H9 (cell line): ENCODE data around the gene UBE2D1. TPM values are rescaled to one million over a fixed set of nuclear protein-coding genes. Genes with fewer than 3 reads are reported as not detected.

Experiments used
- DNase-seq: peaks from one replicate; pipeline ENCODE4 v3.0.0-alpha.2; 2017
- H2AFZ ChIP-seq: one replicate; pipeline ENCODE4 v1.6.1; 2013; ENCODE audit warnings: mild to moderate bottlenecking, low read length, control low read depth, moderate library complexity
- H2AK5ac ChIP-seq: 2 replicates; pipeline ENCODE4 v1.6.1; 2013; ENCODE audit warnings: low read length, control low read depth, mixed read lengths; ENCODE audit not compliant: insufficient read length
- H2BK120ac ChIP-seq: one replicate; pipeline ENCODE4 v1.6.1; 2013; ENCODE audit warnings: low read depth, mild to moderate bottlenecking, low read length, control low read depth, inconsistent platforms; ENCODE audit not compliant: poor library complexity, severe bottlenecking
- H2BK12ac ChIP-seq: 2 replicates; pipeline ENCODE4 v1.6.1; 2013; ENCODE audit warnings: low read length, control low read depth, mixed read lengths, low read depth; ENCODE audit not compliant: insufficient read length
- H2BK15ac ChIP-seq: 2 replicates; pipeline ENCODE4 v1.6.1; 2013; ENCODE audit warnings: low read depth, low read length, control low read depth
- H2BK20ac ChIP-seq: one replicate; pipeline ENCODE4 v1.6.1; 2013; ENCODE audit warnings: low read depth, mild to moderate bottlenecking, low read length, control low read depth, inconsistent platforms; ENCODE audit not compliant: poor library complexity, severe bottlenecking
- H2BK5ac ChIP-seq: 2 replicates; pipeline ENCODE4 v1.6.1; 2013; ENCODE audit warnings: low read length, control low read depth, mixed read lengths; ENCODE audit not compliant: insufficient read length
- H3K14ac ChIP-seq: 2 replicates; pipeline ENCODE4 v1.6.1; 2013; ENCODE audit warnings: low read length, control low read depth; ENCODE audit not compliant: insufficient read depth
- H3K18ac ChIP-seq: 2 replicates; pipeline ENCODE4 v1.6.1; 2013; ENCODE audit warnings: low read depth, mild to moderate bottlenecking, mixed read lengths, low read length, control low read depth; ENCODE audit not compliant: insufficient read length
- H3K23ac ChIP-seq: 2 replicates; pipeline ENCODE4 v1.6.1; 2013; ENCODE audit warnings: low read length, control low read depth, mixed read lengths, low read depth; ENCODE audit not compliant: insufficient read length
- H3K23me2 ChIP-seq: 2 replicates; pipeline ENCODE4 v1.6.1; 2013; ENCODE audit warnings: low read depth, mild to moderate bottlenecking, mixed read lengths, low read length, control low read depth; ENCODE audit not compliant: insufficient read length, poor library complexity, severe bottlenecking
- H3K27ac ChIP-seq: 2 replicates; pipeline ENCODE4 v1.5.1; 2013; ENCODE audit warnings: low read length, control low read depth, mixed read lengths, low read depth; ENCODE audit not compliant: insufficient read length
- H3K27me3 ChIP-seq: 2 replicates; pipeline ENCODE4 v1.6.1; 2013; ENCODE audit warnings: low read length, control low read depth, inconsistent platforms; ENCODE audit not compliant: insufficient read depth
- H3K4ac ChIP-seq: 2 replicates; pipeline ENCODE4 v1.6.1; 2013; ENCODE audit warnings: low read depth, mild to moderate bottlenecking, control low read depth, inconsistent platforms, low read length, moderate library complexity
- H3K4me1 ChIP-seq: 2 replicates; pipeline ENCODE4 v1.6.1; 2013; ENCODE audit warnings: low read length, control low read depth, inconsistent platforms; ENCODE audit not compliant: insufficient read depth
- H3K4me2 ChIP-seq: 2 replicates; pipeline ENCODE4 v1.6.1; 2013; ENCODE audit warnings: low read length, control low read depth, mixed read lengths; ENCODE audit not compliant: insufficient read length, insufficient read depth
- H3K56ac ChIP-seq: 2 replicates; pipeline ENCODE4 v1.6.1; 2013; ENCODE audit warnings: low read depth, mild to moderate bottlenecking, mixed read lengths, low read length, control low read depth; ENCODE audit not compliant: insufficient read length
- H3K79me1 ChIP-seq: 2 replicates; pipeline ENCODE4 v1.6.1; 2013; ENCODE audit warnings: low read depth, mild to moderate bottlenecking, moderate library complexity, low read length, control low read depth, inconsistent platforms; ENCODE audit not compliant: insufficient read depth, poor library complexity, severe bottlenecking
- H3K79me2 ChIP-seq: 2 replicates; pipeline ENCODE4 v1.6.1; 2013; ENCODE audit warnings: low read length, control low read depth, inconsistent platforms; ENCODE audit not compliant: insufficient read depth
- H3K9ac ChIP-seq: 2 replicates; pipeline ENCODE4 v1.6.1; 2013; ENCODE audit warnings: low read length, control low read depth, mixed read lengths; ENCODE audit not compliant: insufficient read length; ENCODE audit errors: extremely low read depth
- H3K9me3 ChIP-seq: one replicate; pipeline ENCODE4 v1.6.1; 2013; ENCODE audit warnings: low read depth, low read length, inconsistent platforms; ENCODE audit not compliant: control insufficient read depth
- H3T11ph ChIP-seq: one replicate; pipeline ENCODE4 v1.6.1; 2013; ENCODE audit warnings: mild to moderate bottlenecking, low read length, control low read depth, inconsistent platforms
- H4K20me1 ChIP-seq: one replicate; pipeline ENCODE4 v1.6.1; 2013; ENCODE audit not compliant: control insufficient read depth, insufficient read length, insufficient read depth
- H4K5ac ChIP-seq: 2 replicates; pipeline ENCODE4 v1.6.1; 2013; ENCODE audit warnings: low read depth, mild to moderate bottlenecking, mixed read lengths, low read length, control low read depth; ENCODE audit not compliant: insufficient read length
- H4K8ac ChIP-seq: replicated peaks from 2 replicates; pipeline ENCODE4 v1.6.1; 2013; ENCODE audit warnings: low read length, control low read depth, mixed read lengths, low read depth; ENCODE audit not compliant: insufficient read length
- H4K91ac ChIP-seq: 2 replicates; pipeline ENCODE4 v1.6.1; 2013; ENCODE audit warnings: low read depth, mild to moderate bottlenecking, moderate library complexity, mixed read lengths, low read length, control low read depth; ENCODE audit not compliant: insufficient read length
- H3K27ac Mint-ChIP-seq, 3 experiments: 2 replicates in 2 of 3; 3 replicates in 1 of 3; pipeline ENCODE4 v1.8.0; 2020 to 2021; ENCODE audit warnings: mixed read lengths in 3 of 3, mild to moderate bottlenecking in 1 of 3, moderate library complexity in 1 of 3
- H3K27me3 Mint-ChIP-seq: 2 replicates; pipeline ENCODE4 v1.8.0; 2021; ENCODE audit warnings: low read depth, mild to moderate bottlenecking, moderate library complexity, mixed read lengths
- H3K36me3 Mint-ChIP-seq, 3 experiments: 2 replicates in 2 of 3; 3 replicates in 1 of 3; pipeline ENCODE4 v1.8.0; 2020 to 2021; ENCODE audit warnings: low read depth in 3 of 3, mixed read lengths in 3 of 3; ENCODE audit not compliant: insufficient read depth in 1 of 3
- H3K4me1 Mint-ChIP-seq, 2 experiments: 2 replicates each; pipeline ENCODE4 v1.8.0; 2020; ENCODE audit warnings: mixed read lengths in 2 of 2
- H3K4me3 Mint-ChIP-seq, 2 experiments: 2 replicates in 1 of 2; 3 replicates in 1 of 2; pipeline ENCODE4 v1.8.0; 2020 to 2021; ENCODE audit warnings: mild to moderate bottlenecking in 2 of 2, mixed read lengths in 2 of 2, moderate library complexity in 1 of 2
- H3K9me3 Mint-ChIP-seq, 2 experiments: 2 replicates in 1 of 2; 3 replicates in 1 of 2; pipeline ENCODE4 v1.8.0; 2020; ENCODE audit warnings: mild to moderate bottlenecking in 2 of 2, mixed read lengths in 2 of 2, moderate library complexity in 1 of 2
- total RNA-seq: library from RNA; stranded (reverse); gene quantifications from 2 replicates; pipeline ENCODE4 v1.2.1, GENCODE V29; 2021
- TF ChIP-seq, protein P1 (sequence below): fragments of 200-600 bp; sonication (generic); conservative IDR thresholded peaks from 3 replicates; pipeline ENCODE4 v1.8.0; 2021; ENCODE audit warnings: antibody characterized with exemption, mild to moderate bottlenecking

UBE2D1 gene
- total RNA-seq, 1 experiment from 2014 or later: 26.8 TPM

DNA sequence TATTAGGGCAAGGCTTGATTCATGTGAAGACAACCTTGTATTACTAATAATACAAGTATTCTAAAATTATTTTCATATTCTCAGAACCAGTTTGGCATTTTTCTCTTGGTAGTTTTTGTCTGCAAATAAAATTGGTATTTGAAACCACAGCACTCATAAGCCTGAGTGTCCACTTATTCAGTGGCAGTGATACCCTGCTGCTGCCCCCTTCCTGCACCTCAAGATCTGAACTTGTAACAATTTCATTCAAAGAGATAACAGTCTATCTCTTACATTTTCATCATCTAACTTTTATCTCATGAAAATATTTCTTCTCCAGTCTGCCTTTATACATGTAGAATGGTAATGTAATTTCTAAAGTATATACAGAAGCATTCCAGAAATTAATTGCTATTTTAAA, 59.7 kb downstream of the UBE2D1 start:
- H2BK20ac ChIP-seq: no peak overlapping the region
- H2AFZ ChIP-seq: no peak overlapping the region
- H2AK5ac ChIP-seq: no peak overlapping the region
- H3K18ac ChIP-seq: no peak overlapping the region
- no peak overlapping the region for H3K27ac ChIP-seq
- DNase-seq: no peak
- no peak overlapping the region for H2BK12ac ChIP-seq
- H3K9ac ChIP-seq: no peak overlapping the region
- no peaks in the 10 kb centered on the region for H3K9me3 Mint-ChIP-seq
- TF ChIP-seq, protein P1, sequence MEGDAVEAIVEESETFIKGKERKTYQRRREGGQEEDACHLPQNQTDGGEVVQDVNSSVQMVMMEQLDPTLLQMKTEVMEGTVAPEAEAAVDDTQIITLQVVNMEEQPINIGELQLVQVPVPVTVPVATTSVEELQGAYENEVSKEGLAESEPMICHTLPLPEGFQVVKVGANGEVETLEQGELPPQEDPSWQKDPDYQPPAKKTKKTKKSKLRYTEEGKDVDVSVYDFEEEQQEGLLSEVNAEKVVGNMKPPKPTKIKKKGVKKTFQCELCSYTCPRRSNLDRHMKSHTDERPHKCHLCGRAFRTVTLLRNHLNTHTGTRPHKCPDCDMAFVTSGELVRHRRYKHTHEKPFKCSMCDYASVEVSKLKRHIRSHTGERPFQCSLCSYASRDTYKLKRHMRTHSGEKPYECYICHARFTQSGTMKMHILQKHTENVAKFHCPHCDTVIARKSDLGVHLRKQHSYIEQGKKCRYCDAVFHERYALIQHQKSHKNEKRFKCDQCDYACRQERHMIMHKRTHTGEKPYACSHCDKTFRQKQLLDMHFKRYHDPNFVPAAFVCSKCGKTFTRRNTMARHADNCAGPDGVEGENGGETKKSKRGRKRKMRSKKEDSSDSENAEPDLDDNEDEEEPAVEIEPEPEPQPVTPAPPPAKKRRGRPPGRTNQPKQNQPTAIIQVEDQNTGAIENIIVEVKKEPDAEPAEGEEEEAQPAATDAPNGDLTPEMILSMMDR: no peak
- no peak overlapping the region for H2BK5ac ChIP-seq
- no peaks in the 10 kb centered on the region for H3K79me2 ChIP-seq
- peaks cover 24 to 73% (median 69%) of the 10 kb centered on the region in 3 experiments; a peak in 6 of 7 replicates for H3K36me3 Mint-ChIP-seq
- no peak overlapping the region for H4K91ac ChIP-seq
- H3K9me3 ChIP-seq: no peaks in the 10 kb centered on the region
- H3K4me2 ChIP-seq: no peak overlapping the region
- no peak overlapping the region for H3K14ac ChIP-seq
- H3T11ph ChIP-seq: no peak overlapping the region
- no peak overlapping the region for H2BK15ac ChIP-seq
- H3K4me3 Mint-ChIP-seq: no peak overlapping the region
- H4K8ac ChIP-seq: no peak overlapping the region
- H3K79me1 ChIP-seq: no peaks in the 10 kb centered on the region
- H3K4me1 Mint-ChIP-seq: peaks cover 3% of the 10 kb centered on the region in 2 experiments
- H4K5ac ChIP-seq: no peak overlapping the region
- no peaks in the 10 kb centered on the region for H3K23me2 ChIP-seq
- no peaks in the 10 kb centered on the region for H4K20me1 ChIP-seq
- no peaks in the 10 kb centered on the region for H3K4me1 ChIP-seq
- no peak overlapping the region for H2BK120ac ChIP-seq
- H3K23ac ChIP-seq: no peak overlapping the region
- H3K27ac Mint-ChIP-seq: no peak overlapping the region
- H3K56ac ChIP-seq: no peak overlapping the region
- no peaks in the 10 kb centered on the region for H3K27me3 ChIP-seq
- H3K27me3 Mint-ChIP-seq: no peaks in the 10 kb centered on the region
- no peak overlapping the region for H3K4ac ChIP-seq
